Superior temporal gyrus (tissue), 1 donor: Measurements from ENCODE around the gene TMEM174.

ENCODE experiments used
- DNase-seq: peaks from one replicate; pipeline ENCODE4 v3.0.0-alpha.2; 2016; ENCODE audit errors: extremely low spot score

The TMEM174 gene

GRCh38 chr5:73154208-73155006, 18.6 kb upstream of the TMEM174 start:
- no peak for DNase-seq

GRCh38 chr5:73155271-73156222, 17.4 kb upstream of the TMEM174 start:
- DNase-seq, result no peak

GRCh38 chr5:73157414-73158303, 15.3 kb upstream of the TMEM174 start:
- no peak for DNase-seq

- DNase-seq, result no peak
These were observed 14.7 kb upstream of the TMEM174 start for GRCh38 chr5:73158313-73158712.

GRCh38 chr5:73160239-73160671, 12.7 kb upstream of the TMEM174 start:
- DNase-seq, result no peak

GRCh38 chr5:73170522-73170921, 2.5 kb upstream of the TMEM174 start:
- DNase-seq, result peak; percentile 37

GRCh38 chr5:73171495-73171894, 1.5 kb upstream of the TMEM174 start:
- DNase-seq, result no peak

- DNase-seq, result no peak
These were observed 1.3 kb downstream of the TMEM174 start for GRCh38 chr5:73174100-73174815.

GRCh38 chr5:73176250-73176649, 3.3 kb downstream of the TMEM174 start:
- no peak for DNase-seq

- DNase-seq, result no peak
These were observed 5.3 kb downstream of the TMEM174 start for GRCh38 chr5:73178265-73178664.

- DNase-seq, result no peak
These were observed 6.7 kb downstream of the TMEM174 start for GRCh38 chr5:73179730-73180129.

- no peak for DNase-seq
These were observed 7.6 kb downstream of the TMEM174 start for GRCh38 chr5:73180566-73180965.

GRCh38 chr5:73182307-73182706, 9.3 kb downstream of the TMEM174 start:
- no peak for DNase-seq

- no peak for DNase-seq
These were observed 10.0 kb downstream of the TMEM174 start for GRCh38 chr5:73183000-73183399.

GRCh38 chr5:73183481-73183891, 10.5 kb downstream of the TMEM174 start:
- DNase-seq, result no peak

GRCh38 chr5:73186976-73187375, 14.0 kb downstream of the TMEM174 start:
- no peak for DNase-seq

GRCh38 chr5:73188764-73189531, 16.0 kb downstream of the TMEM174 start:
- no peak for DNase-seq

GRCh38 chr5:73189871-73190376, 16.9 kb downstream of the TMEM174 start:
- no peak for DNase-seq

GRCh38 chr5:73192370-73192769, 19.4 kb downstream of the TMEM174 start:
- DNase-seq, result no peak

GRCh38 chr5:73193592-73193991, 20.6 kb downstream of the TMEM174 start:
- DNase-seq, result no peak
